CD14-positive monocyte (primary cell): Measurements from ENCODE around the gene NIF3L1. TPM values are rescaled to one million over a fixed set of nuclear protein-coding genes. Genes with fewer than 3 reads are reported as not detected.
A peak's percentile ranks its signal among the peaks of the same experiment; 100 is the strongest.
"Not testable (repeated sequence)": the region's sequence is repeated elsewhere in the genome, so short reads cannot be mapped to it uniquely, and the experiment has no call there.

Experiments used
- DNase-seq, 3 donors: peaks; one replicate each; pipeline ENCODE4 v3.0.0-alpha.2; 2011 to 2022
- H2AFZ ChIP-seq: 2 replicates; pipeline ENCODE4 v1.6.0; 2012; ENCODE audit warnings: mild to moderate bottlenecking, low read depth, low read length, inconsistent platforms; ENCODE audit not compliant: insufficient read depth, poor library complexity, severe bottlenecking
- H3K27ac ChIP-seq, 2 donors: 1 replicate in 1 of 2; 2 replicates in 1 of 2; pipeline ENCODE4 v1.5.1; 2012 to 2013; ENCODE audit warnings: low read length in 2 of 2, control low read depth in 1 of 2, inconsistent platforms in 1 of 2, low read depth in 1 of 2, mild to moderate bottlenecking in 1 of 2
- H3K27me3 ChIP-seq, 2 donors: one replicate each; pipeline versions ENCODE4 v1.6.0 to v1.6.1; 2011 to 2013; ENCODE audit warnings: low read length in 2 of 2; ENCODE audit not compliant: control insufficient read depth in 2 of 2, insufficient read depth in 2 of 2
- H3K36me3 ChIP-seq, 2 donors: replicated peaks in 1 of 2; 1 replicate in 1 of 2; 2 replicates in 1 of 2; pipeline versions ENCODE4 v1.5.1 to v1.6.1; 2012 to 2013; ENCODE audit warnings: low read length in 2 of 2, control low read depth in 1 of 2, inconsistent platforms in 1 of 2, mild to moderate bottlenecking in 1 of 2; ENCODE audit not compliant: insufficient read depth in 2 of 2, control insufficient read depth in 1 of 2
- H3K4me1 ChIP-seq, 2 donors: 1 replicate in 1 of 2; 2 replicates in 1 of 2; pipeline versions ENCODE4 v1.5.1 to v1.6.1; 2012 to 2013; ENCODE audit warnings: low read length in 2 of 2, control low read depth in 1 of 2, inconsistent platforms in 1 of 2, mild to moderate bottlenecking in 1 of 2, moderate library complexity in 1 of 2; ENCODE audit not compliant: insufficient read depth in 2 of 2, control insufficient read depth in 1 of 2
- H3K4me2 ChIP-seq: replicated peaks from 2 replicates; pipeline ENCODE3; 2012; ENCODE audit warnings: low read length, moderate library complexity, mild to moderate bottlenecking; ENCODE audit not compliant: poor library complexity, severe bottlenecking; ENCODE audit errors: extremely low read depth
- H3K4me3 ChIP-seq, 3 experiments: fragments of 200-600 bp in 1 of 3; sonication (generic) in 1 of 3; replicated peaks in 1 of 3; 1 replicate in 2 of 3; 2 replicates in 1 of 3; pipeline ENCODE4 v1.5.1; 2011 to 2013; ENCODE audit warnings: low read length in 3 of 3, mild to moderate bottlenecking in 3 of 3, control low read depth in 2 of 3, low read depth in 2 of 3, inconsistent platforms in 1 of 3, moderate library complexity in 1 of 3
- H3K79me2 ChIP-seq: 2 replicates; pipeline ENCODE4 v1.6.0; 2012; ENCODE audit warnings: mild to moderate bottlenecking, control low read depth, inconsistent platforms, low read length, moderate library complexity; ENCODE audit not compliant: insufficient read depth
- H3K9ac ChIP-seq: 2 replicates; pipeline ENCODE4 v1.6.0; 2017; ENCODE audit warnings: low read length, mild to moderate bottlenecking; ENCODE audit not compliant: insufficient read depth, poor library complexity, severe bottlenecking
- H3K9me3 ChIP-seq, 2 donors: replicated peaks in 1 of 2; 1 replicate in 1 of 2; 2 replicates in 1 of 2; pipeline versions ENCODE4 v1.5.1 to v1.6.1; 2012 to 2013; ENCODE audit warnings: low read length in 2 of 2, control low read depth in 1 of 2; ENCODE audit not compliant: control insufficient read depth in 1 of 2, insufficient read depth in 1 of 2
- H4K20me1 ChIP-seq: 2 replicates; pipeline ENCODE4 v1.6.0; 2012; ENCODE audit warnings: mild to moderate bottlenecking, low read length, control low read depth, moderate library complexity; ENCODE audit not compliant: insufficient read depth
- H3K27ac Mint-ChIP-seq, 7 donors: one replicate each; pipeline ENCODE4 v1.8.0; 2020; ENCODE audit warnings: mild to moderate bottlenecking in 7 of 7, mixed read lengths in 7 of 7, moderate library complexity in 6 of 7, inconsistent platforms in 2 of 7
- H3K27me3 Mint-ChIP-seq, 3 donors: one replicate each; pipeline ENCODE4 v1.8.0; 2021 to 2022; ENCODE audit warnings: low read depth in 3 of 3, mild to moderate bottlenecking in 3 of 3, mixed read lengths in 3 of 3, moderate library complexity in 3 of 3, inconsistent platforms in 1 of 3
- H3K36me3 Mint-ChIP-seq, 2 donors: one replicate each; pipeline ENCODE4 v1.8.0; 2020; ENCODE audit warnings: mixed read lengths in 2 of 2, inconsistent platforms in 1 of 2, mild to moderate bottlenecking in 1 of 2
- H3K4me1 Mint-ChIP-seq: one replicate; pipeline ENCODE4 v1.8.0; 2020; ENCODE audit warnings: mild to moderate bottlenecking, mixed read lengths
- H3K4me3 Mint-ChIP-seq, 2 donors: one replicate each; pipeline ENCODE4 v1.8.0; 2020; ENCODE audit warnings: mild to moderate bottlenecking in 2 of 2, mixed read lengths in 2 of 2, moderate library complexity in 1 of 2
- H3K9me3 Mint-ChIP-seq, 7 donors: one replicate each; pipeline ENCODE4 v1.8.0; 2020 to 2022; ENCODE audit warnings: mixed read lengths in 7 of 7, mild to moderate bottlenecking in 6 of 7, moderate library complexity in 6 of 7, inconsistent platforms in 2 of 7
- WGBS: methylation state at CpG from one replicate; pipeline ENCODE4 v1.1.5; 2013; ENCODE audit warnings: missing lambda C conversion rate; ENCODE audit not compliant: insufficient coverage; 5-methylcytosine and 5-hydroxymethylcytosine counted together
- intact Hi-C, 2 donors: fragments of 100-400 bp; cut with micrococcal nuclease; formaldehyde crosslinking; loops; one replicate each; pipeline versions ENCODE4 v1.15.0 to v1.15.1; 2023
- polyA plus RNA-seq, 3 donors: library from polyadenylated mRNA; depleted of rRNA in 1 of 3; unstranded in 2 of 3; stranded (reverse) in 1 of 3; fragments of 300-500 nt in 2 of 3; fragments of >200 nt in 1 of 3; fragmentation: Illumina TruSeq in 2 of 3; gene quantifications; 1 replicate in 2 of 3; 2 replicates in 1 of 3; pipeline ENCODE4 v1.2.3, GENCODE V29; 2012 to 2021
- TF ChIP-seq, protein P1 (sequence below): fragments of 200-600 bp; IDR thresholded peaks from one replicate; pipeline ENCODE4 v1.8.0; 2022; ENCODE audit warnings: antibody characterized with exemption, mild to moderate bottlenecking

Gene NIF3L1
- polyA plus RNA-seq, 3 donors: 16.2 to 18.0 (median 16.9) TPM

DNA sequence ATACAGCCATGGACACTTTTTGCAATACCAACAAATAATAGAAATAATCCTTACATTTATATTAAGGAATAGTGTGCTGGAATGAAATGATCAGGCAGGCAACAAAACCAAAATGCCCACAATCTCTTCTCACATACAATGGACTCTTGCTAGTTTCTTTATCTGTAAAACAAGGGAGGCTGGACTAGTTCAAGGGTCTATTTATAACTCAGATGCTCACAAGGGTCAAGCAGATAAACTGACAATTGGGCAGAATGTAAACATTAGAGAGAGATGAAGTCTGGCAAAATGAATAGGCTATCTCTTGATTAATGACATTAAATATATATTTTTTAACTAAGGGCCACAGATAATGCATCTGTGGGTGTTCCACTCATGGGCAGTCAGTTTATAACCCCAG is 11.7 kb upstream of the NIF3L1 start:
- H3K4me3 Mint-ChIP-seq: no peak overlapping the region
- H3K27ac Mint-ChIP-seq: no peak overlapping the region
- Histone ChIP-seq H3K4me3 (no peak overlapping the region), H4K20me1 (no peaks in the 10 kb centered on the region), H2AFZ (no peak overlapping the region), H3K36me3 (peaks cover 74 to 90% of the 10 kb centered on the region in 2 donors), H3K9ac (no peak overlapping the region), H3K9me3 (no peaks in the 10 kb centered on the region), H3K4me1 (no peaks in the 10 kb centered on the region), H3K27me3 (no peaks in the 10 kb centered on the region), H3K79me2 (no peaks in the 10 kb centered on the region), H3K4me2 (no peak overlapping the region), H3K27ac (no peak overlapping the region)
- H3K4me1 Mint-ChIP-seq: no peaks in the 10 kb centered on the region
- TF ChIP-seq, protein P1, sequence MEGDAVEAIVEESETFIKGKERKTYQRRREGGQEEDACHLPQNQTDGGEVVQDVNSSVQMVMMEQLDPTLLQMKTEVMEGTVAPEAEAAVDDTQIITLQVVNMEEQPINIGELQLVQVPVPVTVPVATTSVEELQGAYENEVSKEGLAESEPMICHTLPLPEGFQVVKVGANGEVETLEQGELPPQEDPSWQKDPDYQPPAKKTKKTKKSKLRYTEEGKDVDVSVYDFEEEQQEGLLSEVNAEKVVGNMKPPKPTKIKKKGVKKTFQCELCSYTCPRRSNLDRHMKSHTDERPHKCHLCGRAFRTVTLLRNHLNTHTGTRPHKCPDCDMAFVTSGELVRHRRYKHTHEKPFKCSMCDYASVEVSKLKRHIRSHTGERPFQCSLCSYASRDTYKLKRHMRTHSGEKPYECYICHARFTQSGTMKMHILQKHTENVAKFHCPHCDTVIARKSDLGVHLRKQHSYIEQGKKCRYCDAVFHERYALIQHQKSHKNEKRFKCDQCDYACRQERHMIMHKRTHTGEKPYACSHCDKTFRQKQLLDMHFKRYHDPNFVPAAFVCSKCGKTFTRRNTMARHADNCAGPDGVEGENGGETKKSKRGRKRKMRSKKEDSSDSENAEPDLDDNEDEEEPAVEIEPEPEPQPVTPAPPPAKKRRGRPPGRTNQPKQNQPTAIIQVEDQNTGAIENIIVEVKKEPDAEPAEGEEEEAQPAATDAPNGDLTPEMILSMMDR: no peak
- H3K27me3 Mint-ChIP-seq: no peaks in the 10 kb centered on the region
- DNase-seq: no peak
- H3K36me3 Mint-ChIP-seq: peaks cover 70% of the 10 kb centered on the region in 2 donors
- H3K9me3 Mint-ChIP-seq: no peaks in the 10 kb centered on the region
- intact Hi-C loops: no loop called here

DNA sequence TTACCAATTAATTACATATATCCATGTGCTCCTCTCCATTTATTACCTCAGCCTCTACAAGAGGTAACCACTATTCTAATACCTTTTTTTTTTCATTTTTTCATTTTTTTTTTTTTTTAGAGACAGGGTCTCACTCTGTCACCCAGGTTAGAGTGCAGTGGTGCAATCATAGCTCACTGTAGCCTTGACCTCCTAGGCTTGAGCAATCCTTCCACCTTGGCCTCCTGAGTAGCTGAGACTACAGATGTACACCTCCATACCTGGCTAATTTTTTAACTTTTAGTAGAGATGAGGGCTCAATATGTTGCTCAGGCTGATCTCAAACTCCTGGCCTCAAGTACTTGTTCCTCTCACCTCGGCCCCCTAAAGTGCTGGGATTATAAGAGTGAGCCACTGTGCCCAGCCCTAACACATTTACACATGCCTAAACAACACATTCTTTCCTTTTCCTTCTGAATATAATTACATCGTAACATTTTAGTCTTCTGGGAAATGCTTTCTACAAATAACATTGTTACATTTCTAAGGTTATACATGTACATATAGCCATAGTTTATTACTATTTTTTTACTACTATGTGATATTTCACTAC is 10.8 kb upstream of the NIF3L1 start:
- no peak overlapping the region for H3K4me2 ChIP-seq
- DNase-seq: no peak
- Mint-ChIP-seq H3K36me3 (peaks cover 71 to 76% of the 10 kb centered on the region in 2 donors), H3K4me3 (no peak overlapping the region), H3K27ac (no peak overlapping the region), H3K4me1 (no peaks in the 10 kb centered on the region), H3K9me3 (no peaks in the 10 kb centered on the region), H3K27me3 (no peaks in the 10 kb centered on the region)
- H4K20me1 ChIP-seq: no peaks in the 10 kb centered on the region
- H3K4me1 ChIP-seq: no peaks in the 10 kb centered on the region
- no peaks in the 10 kb centered on the region for H3K79me2 ChIP-seq
- no peaks in the 10 kb centered on the region for H3K9me3 ChIP-seq
- peaks cover 73 to 91% of the 10 kb centered on the region in 2 donors for H3K36me3 ChIP-seq
- no peak overlapping the region for H3K4me3 ChIP-seq
- no peak overlapping the region for H3K27ac ChIP-seq
- H3K9ac ChIP-seq: no peak overlapping the region
- no peak overlapping the region for H2AFZ ChIP-seq
- no peaks in the 10 kb centered on the region for H3K27me3 ChIP-seq
- TF ChIP-seq, protein P1: no peak
- WGBS: no CpG with 5 or more reads among the region's 2 CpGs
- intact Hi-C loops: no loop called here

DNA sequence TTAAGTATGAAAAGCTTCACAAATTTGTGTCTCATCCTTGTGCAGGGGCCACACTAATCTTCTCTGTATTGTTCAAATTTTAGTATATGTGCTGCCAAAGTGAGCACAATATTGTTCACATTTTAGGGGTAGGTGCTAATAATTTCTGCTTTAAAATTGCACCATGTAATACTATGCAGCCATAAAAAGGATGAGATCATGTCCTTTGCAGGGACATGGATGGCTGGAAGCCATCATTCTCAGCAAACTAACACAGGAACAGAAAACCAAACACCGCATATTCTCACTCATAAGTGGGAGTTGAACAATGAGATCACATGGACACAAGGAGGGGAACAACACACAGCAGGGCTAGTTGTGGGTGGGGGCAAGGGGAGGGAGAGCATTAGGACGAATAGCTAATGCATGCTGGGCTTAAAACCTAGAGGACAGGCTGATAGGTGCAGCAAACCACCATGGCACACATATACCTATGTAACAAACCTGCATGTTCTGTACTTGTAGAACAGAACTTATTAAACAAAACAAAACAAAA is 7.4 kb upstream of the NIF3L1 start:
- Mint-ChIP-seq H3K27ac (peak overlapping the region in 1 of 7 donors; percentile 74), H3K36me3 (peaks cover 61 to 67% of the 10 kb centered on the region in 2 donors)
- H3K4me1 Mint-ChIP-seq, H3K4me2 ChIP-seq, H3K27me3 Mint-ChIP-seq, H3K79me2 ChIP-seq, H3K27me3 ChIP-seq, H3K4me3 ChIP-seq, DNase-seq, H3K9me3 Mint-ChIP-seq, H3K9ac ChIP-seq, H4K20me1 ChIP-seq, H3K27ac ChIP-seq, H2AFZ ChIP-seq, H3K4me3 Mint-ChIP-seq, H3K9me3 ChIP-seq, H3K4me1 ChIP-seq: not testable (repeated sequence)
- WGBS: no CpG with 5 or more reads among the region's 2 CpGs
- intact Hi-C loops: loop anchor here in 1 of 2 donors (10.0 kb wide), 1 partner anchor 573 kb away; the partner anchor contains the start of genes STRADB and TRAK2
- H3K36me3 ChIP-seq: peaks cover 65 to 84% of the 10 kb centered on the region in 2 donors
